ENCODE data around the gene MAMLD1. TPM values are rescaled to one million over a fixed set of nuclear protein-coding genes. Genes with fewer than 3 reads are reported as not detected.
A peak's percentile ranks its signal among the peaks of the same experiment; 100 is the strongest.

Gene MAMLD1
- total and polyA plus RNA-seq, 4 donors: 5.5 to 39.4 (median 21.5) TPM

- DNase-seq (ENCODE audit: low read depth in 4 of 6, low spot score in 6 of 6): no peak
- H3K4me1 ChIP-seq (ENCODE audit: control insufficient read depth, insufficient read depth, low read length): peaks cover 25% of the 10 kb centered on the region
- H3K27ac ChIP-seq (ENCODE audit: low read depth, low read length): no peak overlapping the region
- H3K4me3 ChIP-seq (ENCODE audit: low read depth, low read length): no peak overlapping the region
- H3K27me3 ChIP-seq (ENCODE audit: control insufficient read depth, insufficient read depth, low read length): no peaks in the 10 kb centered on the region
- H3K36me3 ChIP-seq (ENCODE audit: control insufficient read depth, insufficient read depth, low read length): no peaks in the 10 kb centered on the region
- no peaks in the 10 kb centered on the region for H3K9me3 ChIP-seq (ENCODE audit: control insufficient read depth, insufficient read depth, low read length)
- WGBS (ENCODE audit: insufficient coverage): 69% methylated on average over 8 of the region's 11 CpGs
Observed at GRCh38 chrX:150544222-150544787, 181.2 kb downstream of the MAMLD1 start.

GRCh38 chrX:150544835-150545770, 182.0 kb downstream of the MAMLD1 start:
- no peaks in the 10 kb centered on the region for H3K36me3 ChIP-seq (ENCODE audit: control insufficient read depth, insufficient read depth, low read length)
- peak in 1 of 6 donors; percentile 58 for DNase-seq (ENCODE audit: low read depth in 4 of 6, low spot score in 6 of 6)
- no peaks in the 10 kb centered on the region for H3K27me3 ChIP-seq (ENCODE audit: control insufficient read depth, insufficient read depth, low read length)
- WGBS (ENCODE audit: insufficient coverage): 77% methylated on average over 3 of the region's 8 CpGs
- peaks cover 25% of the 10 kb centered on the region for H3K4me1 ChIP-seq (ENCODE audit: control insufficient read depth, insufficient read depth, low read length)
- peak overlapping the region; percentile 70 for H3K27ac ChIP-seq (ENCODE audit: low read depth, low read length)
- no peak overlapping the region for H3K4me3 ChIP-seq (ENCODE audit: low read depth, low read length)
- H3K9me3 ChIP-seq (ENCODE audit: control insufficient read depth, insufficient read depth, low read length): no peaks in the 10 kb centered on the region

- H3K9me3 ChIP-seq (ENCODE audit: control insufficient read depth, insufficient read depth, low read length): no peaks in the 10 kb centered on the region
- WGBS (ENCODE audit: insufficient coverage): 60% methylated on average over 9 of the region's 9 CpGs
- no peaks in the 10 kb centered on the region for H3K36me3 ChIP-seq (ENCODE audit: control insufficient read depth, insufficient read depth, low read length)
- H3K27me3 ChIP-seq (ENCODE audit: control insufficient read depth, insufficient read depth, low read length): no peaks in the 10 kb centered on the region
- peaks cover 25% of the 10 kb centered on the region for H3K4me1 ChIP-seq (ENCODE audit: control insufficient read depth, insufficient read depth, low read length)
- H3K27ac ChIP-seq (ENCODE audit: low read depth, low read length): peak overlapping the region; percentile 78
- no peak overlapping the region for H3K4me3 ChIP-seq (ENCODE audit: low read depth, low read length)
- peak in 1 of 6 donors; percentile 17 for DNase-seq (ENCODE audit: low read depth in 4 of 6, low spot score in 6 of 6)
Observed at GRCh38 chrX:150546711-150547153, 183.6 kb downstream of the MAMLD1 start.

- WGBS (ENCODE audit: insufficient coverage): 21% methylated on average over 53 of the region's 54 CpGs
Observed at GRCh38 chrX:150547375-150548115, 184.4 kb downstream of the MAMLD1 start.

GRCh38 chrX:150548251-150548650, 185.1 kb downstream of the MAMLD1 start:
- no peak for DNase-seq (ENCODE audit: low read depth in 4 of 6, low spot score in 6 of 6)
- H3K4me3 ChIP-seq (ENCODE audit: low read depth, low read length): no peak overlapping the region
- WGBS (ENCODE audit: insufficient coverage): 83% methylated on average over 4 of the region's 4 CpGs
- H3K27ac ChIP-seq (ENCODE audit: low read depth, low read length): peak overlapping the region; percentile 78
- H3K9me3 ChIP-seq (ENCODE audit: control insufficient read depth, insufficient read depth, low read length): no peaks in the 10 kb centered on the region
- H3K36me3 ChIP-seq (ENCODE audit: control insufficient read depth, insufficient read depth, low read length): no peaks in the 10 kb centered on the region
- peaks cover 25% of the 10 kb centered on the region for H3K4me1 ChIP-seq (ENCODE audit: control insufficient read depth, insufficient read depth, low read length)
- no peaks in the 10 kb centered on the region for H3K27me3 ChIP-seq (ENCODE audit: control insufficient read depth, insufficient read depth, low read length)

More at GRCh38 chrX:150547375-150548115, 184.4 kb downstream of the MAMLD1 start:
- peak overlapping the region; percentile 26 for H3K4me3 ChIP-seq (ENCODE audit: low read depth, low read length)
- H3K27me3 ChIP-seq (ENCODE audit: control insufficient read depth, insufficient read depth, low read length): no peaks in the 10 kb centered on the region
- H3K27ac ChIP-seq (ENCODE audit: low read depth, low read length): peak overlapping the region; percentile 78
- H3K4me1 ChIP-seq (ENCODE audit: control insufficient read depth, insufficient read depth, low read length): peaks cover 25% of the 10 kb centered on the region
- no peaks in the 10 kb centered on the region for H3K9me3 ChIP-seq (ENCODE audit: control insufficient read depth, insufficient read depth, low read length)
- H3K36me3 ChIP-seq (ENCODE audit: control insufficient read depth, insufficient read depth, low read length): no peaks in the 10 kb centered on the region
- DNase-seq (ENCODE audit: low read depth in 4 of 6, low spot score in 6 of 6): peak in 2 of 6 donors; percentile 71

GRCh38 chrX:150548684-150549083, 185.6 kb downstream of the MAMLD1 start:
- Histone ChIP-seq H3K4me3 (ENCODE audit: low read depth, low read length) (no peak overlapping the region), H3K4me1 (ENCODE audit: control insufficient read depth, insufficient read depth, low read length) (peaks cover 25% of the 10 kb centered on the region), H3K27me3 (ENCODE audit: control insufficient read depth, insufficient read depth, low read length) (no peaks in the 10 kb centered on the region), H3K27ac (ENCODE audit: low read depth, low read length) (no peak overlapping the region), H3K9me3 (ENCODE audit: control insufficient read depth, insufficient read depth, low read length) (no peaks in the 10 kb centered on the region), H3K36me3 (ENCODE audit: control insufficient read depth, insufficient read depth, low read length) (no peaks in the 10 kb centered on the region)
- DNase-seq (ENCODE audit: low read depth in 4 of 6, low spot score in 6 of 6): no peak
- 80% methylated on average over 1 of the region's 2 CpGs for WGBS (ENCODE audit: insufficient coverage)

- 72% methylated on average over 3 of the region's 3 CpGs for WGBS (ENCODE audit: insufficient coverage)
Observed at GRCh38 chrX:150551963-150552362, 188.8 kb downstream of the MAMLD1 start.

GRCh38 chrX:150558424-150558823, 195.3 kb downstream of the MAMLD1 start:
- WGBS (ENCODE audit: insufficient coverage): 0% methylated on average over 1 of the region's 7 CpGs
- no peaks in the 10 kb centered on the region for H3K36me3 ChIP-seq (ENCODE audit: control insufficient read depth, insufficient read depth, low read length)
- no peak for DNase-seq (ENCODE audit: low read depth in 4 of 6, low spot score in 6 of 6)

More at GRCh38 chrX:150551963-150552362, 188.8 kb downstream of the MAMLD1 start:
- H3K27ac ChIP-seq (ENCODE audit: low read depth, low read length): no peak overlapping the region
- H3K4me3 ChIP-seq (ENCODE audit: low read depth, low read length): no peak overlapping the region
- H3K36me3 ChIP-seq (ENCODE audit: control insufficient read depth, insufficient read depth, low read length): no peaks in the 10 kb centered on the region
- no peaks in the 10 kb centered on the region for H3K9me3 ChIP-seq (ENCODE audit: control insufficient read depth, insufficient read depth, low read length)
- H3K4me1 ChIP-seq (ENCODE audit: control insufficient read depth, insufficient read depth, low read length): peaks cover 11% of the 10 kb centered on the region
- DNase-seq (ENCODE audit: low read depth in 4 of 6, low spot score in 6 of 6): no peak
- H3K27me3 ChIP-seq (ENCODE audit: control insufficient read depth, insufficient read depth, low read length): no peaks in the 10 kb centered on the region

More at GRCh38 chrX:150558424-150558823, 195.3 kb downstream of the MAMLD1 start:
- Histone ChIP-seq H3K9me3 (ENCODE audit: control insufficient read depth, insufficient read depth, low read length) (no peaks in the 10 kb centered on the region), H3K27me3 (ENCODE audit: control insufficient read depth, insufficient read depth, low read length) (no peaks in the 10 kb centered on the region), H3K4me1 (ENCODE audit: control insufficient read depth, insufficient read depth, low read length) (no peaks in the 10 kb centered on the region), H3K4me3 (ENCODE audit: low read depth, low read length) (no peak overlapping the region), H3K27ac (ENCODE audit: low read depth, low read length) (no peak overlapping the region)

Measured in spinal cord (tissue), 10 donors.